ENCODE results near the gene PNLDC1.

DNA sequence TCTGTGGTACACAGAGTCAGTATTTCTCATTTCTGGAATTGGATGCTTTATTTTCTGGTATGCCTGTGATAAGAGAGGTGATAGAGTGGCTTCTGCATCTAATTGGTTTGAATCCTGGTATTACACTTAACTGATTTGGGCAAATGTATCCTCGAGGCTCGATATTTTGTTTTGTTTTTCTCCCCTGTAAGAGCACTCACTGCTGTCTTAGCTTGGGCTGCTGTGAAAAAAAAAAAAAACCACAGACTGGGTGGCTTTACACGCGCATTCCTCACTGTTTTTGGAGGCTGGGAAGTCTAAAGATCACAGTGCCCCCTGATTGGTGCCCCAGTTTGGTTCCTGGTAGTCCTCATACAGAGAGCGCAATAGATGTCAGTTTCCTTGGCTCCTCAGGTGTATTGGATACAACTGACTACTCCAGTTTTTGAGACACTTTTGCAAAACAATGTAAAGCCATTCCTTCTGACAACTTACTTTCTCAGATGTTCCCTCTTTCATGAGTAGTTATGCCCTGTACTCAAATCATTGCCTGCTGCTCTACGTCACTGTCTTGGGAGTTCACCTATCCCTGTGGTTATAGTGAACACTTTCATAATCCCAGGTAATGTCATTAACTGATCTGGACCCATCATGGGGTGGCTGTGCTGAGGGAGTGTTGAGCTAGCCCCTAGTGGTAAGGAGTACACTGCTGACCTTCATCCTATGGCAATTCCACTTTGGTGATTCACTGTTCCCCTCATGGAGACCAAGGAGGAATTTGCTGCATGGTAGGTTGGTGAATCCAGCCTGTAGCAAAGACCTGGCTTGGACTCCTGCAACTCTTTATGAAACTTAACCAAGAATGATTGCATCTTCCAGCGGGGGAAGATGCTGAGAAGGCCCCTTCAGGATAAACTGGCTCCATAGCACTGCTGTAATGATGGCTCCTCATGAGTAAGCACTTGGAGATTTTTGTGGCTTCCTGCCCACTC lies 41.8 kb upstream of the PNLDC1 start:
- TF ChIP-seq, protein P1, sequence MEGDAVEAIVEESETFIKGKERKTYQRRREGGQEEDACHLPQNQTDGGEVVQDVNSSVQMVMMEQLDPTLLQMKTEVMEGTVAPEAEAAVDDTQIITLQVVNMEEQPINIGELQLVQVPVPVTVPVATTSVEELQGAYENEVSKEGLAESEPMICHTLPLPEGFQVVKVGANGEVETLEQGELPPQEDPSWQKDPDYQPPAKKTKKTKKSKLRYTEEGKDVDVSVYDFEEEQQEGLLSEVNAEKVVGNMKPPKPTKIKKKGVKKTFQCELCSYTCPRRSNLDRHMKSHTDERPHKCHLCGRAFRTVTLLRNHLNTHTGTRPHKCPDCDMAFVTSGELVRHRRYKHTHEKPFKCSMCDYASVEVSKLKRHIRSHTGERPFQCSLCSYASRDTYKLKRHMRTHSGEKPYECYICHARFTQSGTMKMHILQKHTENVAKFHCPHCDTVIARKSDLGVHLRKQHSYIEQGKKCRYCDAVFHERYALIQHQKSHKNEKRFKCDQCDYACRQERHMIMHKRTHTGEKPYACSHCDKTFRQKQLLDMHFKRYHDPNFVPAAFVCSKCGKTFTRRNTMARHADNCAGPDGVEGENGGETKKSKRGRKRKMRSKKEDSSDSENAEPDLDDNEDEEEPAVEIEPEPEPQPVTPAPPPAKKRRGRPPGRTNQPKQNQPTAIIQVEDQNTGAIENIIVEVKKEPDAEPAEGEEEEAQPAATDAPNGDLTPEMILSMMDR (IDR thresholded peaks at IDR 0.05): no peak
- TF ChIP-seq POLR2A (IDR thresholded peaks at IDR 0.05) (no peak), POLR2AphosphoS5 (IDR thresholded peaks at IDR 0.05; ENCODE audit: insufficient read depth in 1 of 2, low read depth in 1 of 2) (no peak)

Measured in vagina (tissue), 2 donors.